GM23338 (cell line): ENCODE measurements around the gene FAAH. TPM values are rescaled to one million over a fixed set of nuclear protein-coding genes. Genes with fewer than 3 reads are reported as not detected.

Experiments
- ATAC-seq: fragments of 200-7000 bp; cut with Tn5 transposase; 3 replicates; pipeline ENCODE4 v1.9.1; 2020
- DNase-seq: peaks from one replicate; pipeline ENCODE4 v3.0.0-alpha.2; 2015; ENCODE audit warnings: low spot score
- H2AFZ ChIP-seq: fragments of 200-600 bp; sonication (generic); 2 replicates; pipeline ENCODE4 v1.8.0; 2016; ENCODE audit warnings: antibody characterized with exemption, mild to moderate bottlenecking, moderate library complexity
- H3F3A ChIP-seq: fragments of 200-600 bp; sonication (generic); replicated peaks from 2 replicates; pipeline ENCODE4 v1.8.0; 2017; ENCODE audit warnings: antibody characterized with exemption, mixed run types, low read depth
- H3K27ac ChIP-seq: fragments of 200-600 bp; sonication (generic); 2 replicates; pipeline ENCODE4 v1.6.1; 2016; ENCODE audit warnings: low read depth
- H3K27me3 ChIP-seq: fragments of 200-600 bp; sonication (generic); 2 replicates; pipeline ENCODE4 v1.8.0; 2016; ENCODE audit warnings: mild to moderate bottlenecking, mixed run types, moderate library complexity; ENCODE audit not compliant: insufficient read depth
- H3K36me3 ChIP-seq: fragments of 200-600 bp; sonication (generic); 2 replicates; pipeline ENCODE4 v1.8.0; 2016; ENCODE audit warnings: mild to moderate bottlenecking; ENCODE audit not compliant: insufficient read depth
- H3K4me1 ChIP-seq: fragments of 200-600 bp; sonication (generic); 2 replicates; pipeline ENCODE4 v1.8.0; 2016; ENCODE audit warnings: mild to moderate bottlenecking, moderate library complexity; ENCODE audit not compliant: insufficient read depth
- H3K4me2 ChIP-seq: fragments of 200-600 bp; sonication (generic); 2 replicates; pipeline ENCODE4 v1.7.1; 2017; ENCODE audit warnings: mixed run types
- H3K4me3 ChIP-seq: fragments of 200-600 bp; sonication (generic); 2 replicates; pipeline ENCODE4 v1.6.1; 2016; ENCODE audit warnings: mixed run types
- H3K79me2 ChIP-seq: fragments of 200-600 bp; sonication (generic); replicated peaks from 2 replicates; pipeline ENCODE4 v1.8.0; 2017; ENCODE audit warnings: mild to moderate bottlenecking; ENCODE audit not compliant: insufficient read depth
- H3K9me2 ChIP-seq: fragments of 200-600 bp; sonication (generic); 2 replicates; pipeline ENCODE4 v1.8.0; 2017; ENCODE audit not compliant: insufficient read depth
- H4K20me1 ChIP-seq: fragments of 200-600 bp; sonication (generic); replicated peaks from 2 replicates; pipeline ENCODE4 v1.8.0; 2017; ENCODE audit warnings: mild to moderate bottlenecking; ENCODE audit not compliant: insufficient read depth
- H3K27ac Mint-ChIP-seq: 2 replicates; pipeline ENCODE4 v1.8.0; 2020; ENCODE audit warnings: inconsistent platforms, mild to moderate bottlenecking, moderate library complexity, mixed read lengths
- H3K27me3 Mint-ChIP-seq: 3 replicates; pipeline ENCODE4 v1.8.0; 2022; ENCODE audit warnings: low read depth, mild to moderate bottlenecking, moderate library complexity, mixed read lengths, inconsistent platforms; ENCODE audit not compliant: insufficient read depth, poor library complexity
- H3K36me3 Mint-ChIP-seq: 3 replicates; pipeline ENCODE4 v1.8.0; 2021; ENCODE audit warnings: low read depth, mild to moderate bottlenecking, inconsistent platforms, moderate library complexity, mixed read lengths
- H3K4me1 Mint-ChIP-seq: 3 replicates; pipeline ENCODE4 v1.8.0; 2020; ENCODE audit warnings: mild to moderate bottlenecking, inconsistent platforms, mixed read lengths
- H3K4me3 Mint-ChIP-seq: 3 replicates; pipeline ENCODE4 v1.8.0; 2021; ENCODE audit warnings: moderate library complexity, mild to moderate bottlenecking, inconsistent platforms, mixed read lengths
- H3K9me3 Mint-ChIP-seq: 3 replicates; pipeline ENCODE4 v1.8.0; 2020; ENCODE audit warnings: moderate library complexity, mild to moderate bottlenecking, inconsistent platforms, mixed read lengths
- CREB1 ChIP-seq: fragments of 250-450 bp; sonication (Bioruptor Pico); IDR thresholded peaks from 2 replicates; pipeline ENCODE4 v1.5.0; 2020; ENCODE audit warnings: low read depth, mild to moderate bottlenecking, moderate library complexity
- EZH2 ChIP-seq: fragments of 200-600 bp; sonication (generic); IDR thresholded peaks from one replicate; pipeline ENCODE4 v1.8.0; 2017; ENCODE audit warnings: antibody characterized with exemption, mild to moderate bottlenecking, low read depth; ENCODE audit not compliant: unreplicated experiment
- JUNB ChIP-seq: IDR thresholded peaks from one replicate; pipeline ENCODE4 v1.6.1; 2016; ENCODE audit warnings: antibody characterized with exemption; ENCODE audit not compliant: unreplicated experiment
- STAT1 ChIP-seq: IDR thresholded peaks from one replicate; pipeline ENCODE4 v1.6.1; 2016; ENCODE audit warnings: antibody characterized with exemption; ENCODE audit not compliant: unreplicated experiment
- ZNF114 ChIP-seq: fragments of 250-450 bp; sonication (Bioruptor Pico); IDR thresholded peaks from 2 replicates; pipeline ENCODE4 v1.5.0; 2020; ENCODE audit warnings: mild to moderate bottlenecking, moderate library complexity
- polyA plus RNA-seq: library from polyadenylated mRNA; unstranded; fragments of >200 nt; fragmentation: Nextera tagmentation; extraction: Ambion mirVana; gene quantifications from 2 replicates; pipeline ENCODE4 v1.2.1, GENCODE V29; 2016
- total RNA-seq: library from RNA; depleted of rRNA; stranded (reverse); fragments of >200 nt; shearing (Covaris generic); gene quantifications from 2 replicates; pipeline ENCODE4 v1.2.3, GENCODE V29; 2014
- TF ChIP-seq, protein P1 (sequence below): IDR thresholded peaks from 2 replicates; pipeline ENCODE4 v1.6.1; 2016; ENCODE audit warnings: antibody characterized with exemption
- TF ChIP-seq, protein P2 (sequence below), 2 experiments: fragments of 200-600 bp in 1 of 2; sonication (generic) in 1 of 2; conservative IDR thresholded peaks; 2 replicates each; pipeline versions ENCODE4 v1.5.1 to v1.6.1; 2016 to 2017; ENCODE audit warnings: antibody characterized with exemption in 2 of 2, low read depth in 2 of 2, mild to moderate bottlenecking in 2 of 2, moderate library complexity in 1 of 2
- TF ChIP-seq, protein P3 (sequence below): IDR thresholded peaks from one replicate; pipeline ENCODE4 v1.6.1; 2018; ENCODE audit warnings: antibody characterized with exemption; ENCODE audit not compliant: unreplicated experiment

Gene FAAH
- total and polyA plus RNA-seq, 2 experiments from 2014 or later: 10.7 to 24.0 TPM

DNA sequence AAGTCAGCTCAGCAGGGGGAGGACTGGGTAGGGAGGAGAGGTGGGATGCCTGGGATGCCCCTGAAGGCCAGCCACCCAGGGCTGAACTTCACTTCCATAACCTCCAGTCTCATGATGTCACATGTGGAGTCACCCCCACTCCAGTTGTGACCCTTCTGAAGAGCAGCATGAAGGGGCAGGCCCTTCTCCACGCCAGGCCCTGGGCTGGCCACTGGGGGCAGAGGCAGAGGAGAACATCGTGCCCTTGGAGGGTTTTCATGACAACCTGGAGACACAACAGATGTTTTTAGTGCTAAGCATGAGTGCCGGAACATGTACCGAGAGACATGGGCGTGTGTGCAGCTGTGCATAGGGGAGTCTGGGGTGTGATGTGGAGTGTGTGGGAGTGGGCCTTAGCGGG is 37.6 kb downstream of the FAAH start:
- Mint-ChIP-seq H3K4me3 (no peak overlapping the region), H3K27me3 (peaks cover 7% of the 10 kb centered on the region), H3K36me3 (no peaks in the 10 kb centered on the region; the same call in 2 of the 3 replicates)

DNA sequence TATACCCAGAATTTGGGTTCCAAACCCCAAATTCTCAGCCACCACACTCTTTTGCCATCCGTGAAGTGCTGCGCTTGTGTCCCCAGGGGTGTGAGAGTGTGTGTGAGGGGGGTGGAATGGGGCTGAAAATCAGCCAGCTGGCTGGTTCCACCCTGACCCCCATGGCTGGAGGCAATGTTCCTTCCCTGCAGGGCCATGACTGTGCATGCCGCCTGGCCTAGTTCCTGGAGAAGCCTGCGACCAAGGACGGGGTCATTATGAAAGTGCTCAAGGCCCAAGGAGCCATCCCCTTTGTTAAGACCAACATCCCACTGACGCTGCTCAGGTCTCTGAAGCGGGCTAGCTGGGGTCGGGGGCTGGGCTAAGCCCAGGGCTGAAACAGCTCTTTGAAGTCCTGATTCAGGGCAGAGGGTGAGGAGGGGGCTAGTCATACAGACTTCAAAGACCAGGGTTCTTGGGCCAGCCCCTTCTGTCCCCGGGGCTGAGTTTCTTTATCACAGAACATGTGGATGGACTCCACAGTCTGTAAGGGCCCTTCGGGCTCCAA is 38.7 kb downstream of the FAAH start:
- Mint-ChIP-seq H3K4me3 (no peak overlapping the region), H3K27ac (no peak overlapping the region), H3K9me3 (no peaks in the 10 kb centered on the region; the same call in 2 of the 3 replicates), H3K4me1 (peaks cover 5% of the 10 kb centered on the region), H3K27me3 (peaks cover 7% of the 10 kb centered on the region), H3K36me3 (no peaks in the 10 kb centered on the region; the same call in 2 of the 3 replicates)
- no peaks in the 10 kb centered on the region for H3K79me2 ChIP-seq
- H3K9me2 ChIP-seq: no peaks in the 10 kb centered on the region
- H3K27ac ChIP-seq: no peak overlapping the region
- peak; percentile 64 for ATAC-seq
- TF ChIP-seq, protein P1, sequence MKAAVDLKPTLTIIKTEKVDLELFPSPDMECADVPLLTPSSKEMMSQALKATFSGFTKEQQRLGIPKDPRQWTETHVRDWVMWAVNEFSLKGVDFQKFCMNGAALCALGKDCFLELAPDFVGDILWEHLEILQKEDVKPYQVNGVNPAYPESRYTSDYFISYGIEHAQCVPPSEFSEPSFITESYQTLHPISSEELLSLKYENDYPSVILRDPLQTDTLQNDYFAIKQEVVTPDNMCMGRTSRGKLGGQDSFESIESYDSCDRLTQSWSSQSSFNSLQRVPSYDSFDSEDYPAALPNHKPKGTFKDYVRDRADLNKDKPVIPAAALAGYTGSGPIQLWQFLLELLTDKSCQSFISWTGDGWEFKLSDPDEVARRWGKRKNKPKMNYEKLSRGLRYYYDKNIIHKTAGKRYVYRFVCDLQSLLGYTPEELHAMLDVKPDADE: no peak
- no peaks in the 10 kb centered on the region for H3K36me3 ChIP-seq
- no peak overlapping the region for H2AFZ ChIP-seq
- no peaks in the 10 kb centered on the region for H4K20me1 ChIP-seq
- no peak for DNase-seq
- H3K4me1 ChIP-seq: no peaks in the 10 kb centered on the region
- no peaks in the 10 kb centered on the region for H3F3A ChIP-seq
- H3K4me3 ChIP-seq: no peak overlapping the region
- no peak overlapping the region for H3K4me2 ChIP-seq
- H3K27me3 ChIP-seq: no peaks in the 10 kb centered on the region

More for the DNA sequence above, 37.6 kb downstream of the FAAH start:
- Histone ChIP-seq H3K27me3 (no peaks in the 10 kb centered on the region), H2AFZ (no peak overlapping the region), H3K36me3 (no peaks in the 10 kb centered on the region), H3K79me2 (no peaks in the 10 kb centered on the region), H3K4me2 (no peak overlapping the region), H3K27ac (no peak overlapping the region), H4K20me1 (no peaks in the 10 kb centered on the region), H3F3A (no peaks in the 10 kb centered on the region), H3K9me2 (no peaks in the 10 kb centered on the region), H3K4me1 (no peaks in the 10 kb centered on the region), H3K4me3 (no peak overlapping the region)
- H3K27ac Mint-ChIP-seq: no peak overlapping the region
- H3K4me1 Mint-ChIP-seq: peaks cover 5% of the 10 kb centered on the region
- DNase-seq (no peak), ATAC-seq (no peak)
- H3K9me3 Mint-ChIP-seq: no peaks in the 10 kb centered on the region; the same call in 2 of the 3 replicates
- TF ChIP-seq, protein P2, sequence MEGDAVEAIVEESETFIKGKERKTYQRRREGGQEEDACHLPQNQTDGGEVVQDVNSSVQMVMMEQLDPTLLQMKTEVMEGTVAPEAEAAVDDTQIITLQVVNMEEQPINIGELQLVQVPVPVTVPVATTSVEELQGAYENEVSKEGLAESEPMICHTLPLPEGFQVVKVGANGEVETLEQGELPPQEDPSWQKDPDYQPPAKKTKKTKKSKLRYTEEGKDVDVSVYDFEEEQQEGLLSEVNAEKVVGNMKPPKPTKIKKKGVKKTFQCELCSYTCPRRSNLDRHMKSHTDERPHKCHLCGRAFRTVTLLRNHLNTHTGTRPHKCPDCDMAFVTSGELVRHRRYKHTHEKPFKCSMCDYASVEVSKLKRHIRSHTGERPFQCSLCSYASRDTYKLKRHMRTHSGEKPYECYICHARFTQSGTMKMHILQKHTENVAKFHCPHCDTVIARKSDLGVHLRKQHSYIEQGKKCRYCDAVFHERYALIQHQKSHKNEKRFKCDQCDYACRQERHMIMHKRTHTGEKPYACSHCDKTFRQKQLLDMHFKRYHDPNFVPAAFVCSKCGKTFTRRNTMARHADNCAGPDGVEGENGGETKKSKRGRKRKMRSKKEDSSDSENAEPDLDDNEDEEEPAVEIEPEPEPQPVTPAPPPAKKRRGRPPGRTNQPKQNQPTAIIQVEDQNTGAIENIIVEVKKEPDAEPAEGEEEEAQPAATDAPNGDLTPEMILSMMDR (conservative IDR thresholded peaks at IDR 0.05; ENCODE audit: low read depth in 2 of 2): 0 out of 4 replicates have a peak, but pooled peaks of 1 of the 2 experiments have one; percentile 12
- TF ChIP-seq STAT1 (no peak), ZNF114 (CRISPR knock-in tag) (no peak)

DNA sequence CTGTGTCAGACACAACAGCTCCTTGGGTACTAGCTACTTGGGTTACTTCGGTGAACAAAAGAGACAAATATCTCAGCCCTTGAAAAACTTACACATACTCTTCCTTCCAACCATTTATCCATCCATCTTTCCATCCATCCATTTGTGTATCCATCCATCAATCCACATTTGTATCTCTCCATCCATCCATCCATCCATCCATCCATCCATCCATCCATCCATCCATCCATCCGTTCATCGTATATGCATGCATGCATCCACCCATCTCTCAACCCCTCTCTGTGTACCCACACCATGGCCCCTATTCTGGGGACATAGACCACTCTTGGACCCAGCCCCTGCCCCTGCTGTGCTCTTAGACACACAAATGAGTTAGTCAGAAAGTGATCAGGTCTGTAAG is 40.2 kb downstream of the FAAH start:
- no peaks in the 10 kb centered on the region for H3K4me1 ChIP-seq
- no peak for DNase-seq
- H2AFZ ChIP-seq: no peak overlapping the region
- H3K79me2 ChIP-seq: no peaks in the 10 kb centered on the region
- no peaks in the 10 kb centered on the region for H3K9me2 ChIP-seq
- no peaks in the 10 kb centered on the region for H3K36me3 ChIP-seq
- Mint-ChIP-seq H3K27ac (no peak overlapping the region), H3K27me3 (peaks cover 7% of the 10 kb centered on the region), H3K9me3 (no peaks in the 10 kb centered on the region; the same call in 2 of the 3 replicates), H3K4me1 (peaks cover 5% of the 10 kb centered on the region), H3K4me3 (no peak overlapping the region), H3K36me3 (no peaks in the 10 kb centered on the region; the same call in 2 of the 3 replicates)
- H3F3A ChIP-seq: no peaks in the 10 kb centered on the region
- no peaks in the 10 kb centered on the region for H4K20me1 ChIP-seq
- no peak overlapping the region for H3K4me3 ChIP-seq
- H3K27me3 ChIP-seq: no peaks in the 10 kb centered on the region
- no peak overlapping the region for H3K4me2 ChIP-seq
- H3K27ac ChIP-seq: no peak overlapping the region
- no peak for ATAC-seq
- TF ChIP-seq JUNB (no peak), ZNF114 (CRISPR knock-in tag) (no peak), CREB1 (no peak), EZH2 (no peak)
- TF ChIP-seq, protein P3, sequence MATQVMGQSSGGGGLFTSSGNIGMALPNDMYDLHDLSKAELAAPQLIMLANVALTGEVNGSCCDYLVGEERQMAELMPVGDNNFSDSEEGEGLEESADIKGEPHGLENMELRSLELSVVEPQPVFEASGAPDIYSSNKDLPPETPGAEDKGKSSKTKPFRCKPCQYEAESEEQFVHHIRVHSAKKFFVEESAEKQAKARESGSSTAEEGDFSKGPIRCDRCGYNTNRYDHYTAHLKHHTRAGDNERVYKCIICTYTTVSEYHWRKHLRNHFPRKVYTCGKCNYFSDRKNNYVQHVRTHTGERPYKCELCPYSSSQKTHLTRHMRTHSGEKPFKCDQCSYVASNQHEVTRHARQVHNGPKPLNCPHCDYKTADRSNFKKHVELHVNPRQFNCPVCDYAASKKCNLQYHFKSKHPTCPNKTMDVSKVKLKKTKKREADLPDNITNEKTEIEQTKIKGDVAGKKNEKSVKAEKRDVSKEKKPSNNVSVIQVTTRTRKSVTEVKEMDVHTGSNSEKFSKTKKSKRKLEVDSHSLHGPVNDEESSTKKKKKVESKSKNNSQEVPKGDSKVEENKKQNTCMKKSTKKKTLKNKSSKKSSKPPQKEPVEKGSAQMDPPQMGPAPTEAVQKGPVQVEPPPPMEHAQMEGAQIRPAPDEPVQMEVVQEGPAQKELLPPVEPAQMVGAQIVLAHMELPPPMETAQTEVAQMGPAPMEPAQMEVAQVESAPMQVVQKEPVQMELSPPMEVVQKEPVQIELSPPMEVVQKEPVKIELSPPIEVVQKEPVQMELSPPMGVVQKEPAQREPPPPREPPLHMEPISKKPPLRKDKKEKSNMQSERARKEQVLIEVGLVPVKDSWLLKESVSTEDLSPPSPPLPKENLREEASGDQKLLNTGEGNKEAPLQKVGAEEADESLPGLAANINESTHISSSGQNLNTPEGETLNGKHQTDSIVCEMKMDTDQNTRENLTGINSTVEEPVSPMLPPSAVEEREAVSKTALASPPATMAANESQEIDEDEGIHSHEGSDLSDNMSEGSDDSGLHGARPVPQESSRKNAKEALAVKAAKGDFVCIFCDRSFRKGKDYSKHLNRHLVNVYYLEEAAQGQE: no peak
- TF ChIP-seq, protein P2 (conservative IDR thresholded peaks at IDR 0.05; ENCODE audit: low read depth in 2 of 2): no peak
- TF ChIP-seq, protein P1: no peak
